ENCODE data around the gene HLTF.

HLTF gene

GRCh38 chr3:149019580-149019979 lies 66.8 kb downstream of the HLTF start:
- no peak for DNase-seq (ENCODE audit: low read depth, low spot score)

DNA sequence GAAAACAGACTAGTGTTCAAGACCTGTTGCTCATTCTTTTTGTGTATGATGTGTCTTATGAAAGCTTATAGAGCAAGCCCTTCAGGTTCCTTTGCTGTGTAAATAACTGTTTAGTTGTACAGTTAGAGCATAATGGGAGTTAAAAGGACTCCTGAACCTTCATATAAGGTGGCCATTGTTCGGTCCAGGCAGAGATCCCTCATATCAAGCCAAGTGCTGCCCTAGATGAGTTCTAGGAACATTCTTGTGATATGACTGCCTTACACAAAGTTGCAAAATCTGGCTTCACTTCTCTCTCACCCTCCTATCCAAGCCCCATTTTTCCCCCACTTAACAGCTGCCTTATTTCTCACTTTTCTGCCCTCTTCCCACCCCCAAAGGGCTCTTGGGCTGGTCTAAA lies 68.1 kb downstream of the HLTF start:
- Histone ChIP-seq H3K9me3 (ENCODE audit: insufficient read depth, low read length) (no peaks in the 10 kb centered on the region), H3K27me3 (ENCODE audit: insufficient read depth, insufficient read length) (no peaks in the 10 kb centered on the region), H3K4me3 (ENCODE audit: insufficient read length, low read depth) (no peak overlapping the region), H3K4me1 (ENCODE audit: insufficient read depth, insufficient read length) (no peaks in the 10 kb centered on the region), H3K36me3 (ENCODE audit: insufficient read depth, insufficient read length, low read length) (peaks cover 12% of the 10 kb centered on the region), H3K9ac (ENCODE audit: insufficient read length, low read depth) (no peak overlapping the region)
- no peak for DNase-seq (ENCODE audit: low read depth, low spot score)
- TF ChIP-seq YY1 (IDR thresholded peaks at IDR 0.05; ENCODE audit: insufficient read depth, insufficient read length) (no peak), SUZ12 (IDR thresholded peaks at IDR 0.05; ENCODE audit: extremely low read depth, insufficient read depth, insufficient read length) (no peak), ZNF274 (IDR thresholded peaks at IDR 0.05; ENCODE audit: low read depth, low read length) (no peak)

More at GRCh38 chr3:149019580-149019979, 66.8 kb downstream of the HLTF start:
- Histone ChIP-seq H3K4me1 (ENCODE audit: insufficient read depth, insufficient read length) (no peaks in the 10 kb centered on the region), H3K9ac (ENCODE audit: insufficient read length, low read depth) (no peak overlapping the region), H3K4me3 (ENCODE audit: insufficient read length, low read depth) (no peak overlapping the region), H3K36me3 (ENCODE audit: insufficient read depth, insufficient read length, low read length) (peaks cover 10% of the 10 kb centered on the region), H3K9me3 (ENCODE audit: insufficient read depth, low read length) (0 out of 2 replicates have a peak, but pooled peaks cover 1% of the 10 kb centered on the region), H3K27me3 (ENCODE audit: insufficient read depth, insufficient read length) (no peaks in the 10 kb centered on the region)
- TF ChIP-seq ZNF274 (IDR thresholded peaks at IDR 0.05; ENCODE audit: low read depth, low read length) (no peak), SUZ12 (IDR thresholded peaks at IDR 0.05; ENCODE audit: extremely low read depth, insufficient read depth, insufficient read length) (no peak), YY1 (IDR thresholded peaks at IDR 0.05; ENCODE audit: insufficient read depth, insufficient read length) (no peak)

GRCh38 chr3:149016669-149017541 lies 69.4 kb downstream of the HLTF start:
- H3K4me1 ChIP-seq (ENCODE audit: insufficient read depth, insufficient read length), result no peaks in the 10 kb centered on the region

GRCh38 chr3:149016242-149016641 lies 70.1 kb downstream of the HLTF start:
- H3K4me3 ChIP-seq (ENCODE audit: insufficient read length, low read depth), result no peak overlapping the region
- H3K36me3 ChIP-seq (ENCODE audit: insufficient read depth, insufficient read length, low read length), result peaks cover 22% of the 10 kb centered on the region
- DNase-seq (ENCODE audit: low read depth, low spot score), result no peak
- H3K4me1 ChIP-seq (ENCODE audit: insufficient read depth, insufficient read length), result no peaks in the 10 kb centered on the region
- no peak overlapping the region for H3K9ac ChIP-seq (ENCODE audit: insufficient read length, low read depth)
- no peaks in the 10 kb centered on the region for H3K27me3 ChIP-seq (ENCODE audit: insufficient read depth, insufficient read length)
- TF ChIP-seq ZNF274 (IDR thresholded peaks at IDR 0.05; ENCODE audit: low read depth, low read length) (no peak), SUZ12 (IDR thresholded peaks at IDR 0.05; ENCODE audit: extremely low read depth, insufficient read depth, insufficient read length) (no peak), YY1 (IDR thresholded peaks at IDR 0.05; ENCODE audit: insufficient read depth, insufficient read length) (no peak)
- no peaks in the 10 kb centered on the region for H3K9me3 ChIP-seq (ENCODE audit: insufficient read depth, low read length)

More at GRCh38 chr3:149016669-149017541, 69.4 kb downstream of the HLTF start:
- Histone ChIP-seq H3K9ac (ENCODE audit: insufficient read length, low read depth) (no peak overlapping the region), H3K4me3 (ENCODE audit: insufficient read length, low read depth) (no peak overlapping the region), H3K36me3 (ENCODE audit: insufficient read depth, insufficient read length, low read length) (peaks cover 15% of the 10 kb centered on the region), H3K9me3 (ENCODE audit: insufficient read depth, low read length) (no peaks in the 10 kb centered on the region), H3K27me3 (ENCODE audit: insufficient read depth, insufficient read length) (no peaks in the 10 kb centered on the region)
- DNase-seq (ENCODE audit: low read depth, low spot score), result no peak
- no peak for TF ChIP-seq SUZ12 (IDR thresholded peaks at IDR 0.05; ENCODE audit: extremely low read depth, insufficient read depth, insufficient read length)
- no peak for TF ChIP-seq YY1 (IDR thresholded peaks at IDR 0.05; ENCODE audit: insufficient read depth, insufficient read length)
- no peak for TF ChIP-seq ZNF274 (IDR thresholded peaks at IDR 0.05; ENCODE audit: low read depth, low read length)

DNA sequence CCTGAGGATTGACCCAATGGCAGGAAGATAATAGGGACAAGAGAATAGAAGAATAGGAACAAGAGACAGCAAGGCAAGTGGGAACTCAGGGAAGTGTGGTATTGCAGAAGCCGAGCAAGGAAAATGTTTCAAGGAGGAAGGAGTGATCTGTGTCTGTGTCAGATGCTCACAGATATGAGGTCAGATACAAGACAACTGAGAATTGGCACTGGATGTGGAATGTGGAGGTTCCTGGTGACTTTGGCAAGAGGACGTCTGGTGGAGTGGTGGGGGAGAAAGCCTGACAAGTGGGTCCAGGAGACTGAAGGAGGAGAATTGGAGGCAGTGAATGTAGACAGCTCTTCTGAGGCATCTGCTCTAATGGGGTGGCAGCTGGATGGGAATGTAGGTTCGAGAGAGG lies 70.9 kb downstream of the HLTF start:
- TF ChIP-seq YY1 (IDR thresholded peaks at IDR 0.05; ENCODE audit: insufficient read depth, insufficient read length), result no peak
- no peaks in the 10 kb centered on the region for H3K4me1 ChIP-seq (ENCODE audit: insufficient read depth, insufficient read length)

GRCh38 chr3:149013726-149014125 lies 72.6 kb downstream of the HLTF start:
- TF ChIP-seq YY1 (IDR thresholded peaks at IDR 0.05; ENCODE audit: insufficient read depth, insufficient read length) (no peak), ZNF274 (IDR thresholded peaks at IDR 0.05; ENCODE audit: low read depth, low read length) (no peak), SUZ12 (IDR thresholded peaks at IDR 0.05; ENCODE audit: extremely low read depth, insufficient read depth, insufficient read length) (no peak)
- peaks cover 42% of the 10 kb centered on the region for H3K36me3 ChIP-seq (ENCODE audit: insufficient read depth, insufficient read length, low read length)

More for the DNA sequence above, 70.9 kb downstream of the HLTF start:
- H3K27me3 ChIP-seq (ENCODE audit: insufficient read depth, insufficient read length), result no peaks in the 10 kb centered on the region
- no peak overlapping the region for H3K9ac ChIP-seq (ENCODE audit: insufficient read length, low read depth)
- no peak overlapping the region for H3K4me3 ChIP-seq (ENCODE audit: insufficient read length, low read depth)
- H3K9me3 ChIP-seq (ENCODE audit: insufficient read depth, low read length), result no peaks in the 10 kb centered on the region
- peaks cover 30% of the 10 kb centered on the region for H3K36me3 ChIP-seq (ENCODE audit: insufficient read depth, insufficient read length, low read length)
- no peak for DNase-seq (ENCODE audit: low read depth, low spot score)

GRCh38 chr3:149011676-149012075 lies 74.7 kb downstream of the HLTF start:
- TF ChIP-seq ZNF274 (IDR thresholded peaks at IDR 0.05; ENCODE audit: low read depth, low read length) (no peak), YY1 (IDR thresholded peaks at IDR 0.05; ENCODE audit: insufficient read depth, insufficient read length) (no peak), SUZ12 (IDR thresholded peaks at IDR 0.05; ENCODE audit: extremely low read depth, insufficient read depth, insufficient read length) (no peak)
- H3K27me3 ChIP-seq (ENCODE audit: insufficient read depth, insufficient read length), result no peaks in the 10 kb centered on the region
- H3K4me1 ChIP-seq (ENCODE audit: insufficient read depth, insufficient read length), result no peaks in the 10 kb centered on the region
- no peak overlapping the region for H3K4me3 ChIP-seq (ENCODE audit: insufficient read length, low read depth)
- no peak for DNase-seq (ENCODE audit: low read depth, low spot score)
- no peaks in the 10 kb centered on the region for H3K9me3 ChIP-seq (ENCODE audit: insufficient read depth, low read length)
- H3K9ac ChIP-seq (ENCODE audit: insufficient read length, low read depth), result no peak overlapping the region
- peaks cover 54% of the 10 kb centered on the region for H3K36me3 ChIP-seq (ENCODE audit: insufficient read depth, insufficient read length, low read length)

More at GRCh38 chr3:149013726-149014125, 72.6 kb downstream of the HLTF start:
- DNase-seq (ENCODE audit: low read depth, low spot score), result no peak
- no peak overlapping the region for H3K9ac ChIP-seq (ENCODE audit: insufficient read length, low read depth)
- H3K9me3 ChIP-seq (ENCODE audit: insufficient read depth, low read length), result no peaks in the 10 kb centered on the region
- no peaks in the 10 kb centered on the region for H3K27me3 ChIP-seq (ENCODE audit: insufficient read depth, insufficient read length)
- H3K4me1 ChIP-seq (ENCODE audit: insufficient read depth, insufficient read length), result no peaks in the 10 kb centered on the region
- H3K4me3 ChIP-seq (ENCODE audit: insufficient read length, low read depth), result no peak overlapping the region
